WERI-Rb-1 (cell line): ENCODE measurements around the gene ARL16.

Experiments used
- DNase-seq: peaks from one replicate; pipeline ENCODE4 v3.0.0-alpha.2; 2020
- H3K27ac ChIP-seq: fragments of 250-450 bp; sonication (Bioruptor Pico); 2 replicates; pipeline ENCODE4 v1.5.1; 2020; ENCODE audit warnings: mild to moderate bottlenecking, moderate library complexity
- H3K27me3 ChIP-seq: fragments of 250-450 bp; sonication (Bioruptor Pico); 2 replicates; pipeline ENCODE4 v1.5.1; 2021; ENCODE audit warnings: mild to moderate bottlenecking, low read depth, moderate library complexity; ENCODE audit not compliant: insufficient read depth, severe bottlenecking
- H3K36me3 ChIP-seq: fragments of 250-450 bp; sonication (Bioruptor Pico); 2 replicates; pipeline ENCODE4 v1.5.1; 2020; ENCODE audit warnings: mild to moderate bottlenecking, moderate library complexity
- H3K4me3 ChIP-seq: 2 replicates; pipeline ENCODE4 v1.5.1; 2011; ENCODE audit warnings: low read depth, mild to moderate bottlenecking, control low read depth, low read length
- H3K9me3 ChIP-seq: fragments of 250-450 bp; sonication (Bioruptor Pico); 2 replicates; pipeline ENCODE4 v1.5.1; 2021; ENCODE audit warnings: mild to moderate bottlenecking, moderate library complexity; ENCODE audit not compliant: severe bottlenecking
- TF ChIP-seq, protein P1 (sequence below): IDR thresholded peaks from 2 replicates; pipeline ENCODE4 v1.5.1; 2011; ENCODE audit warnings: low read depth, mild to moderate bottlenecking, control low read depth, inconsistent platforms, low read length

The ARL16 gene

DNA sequence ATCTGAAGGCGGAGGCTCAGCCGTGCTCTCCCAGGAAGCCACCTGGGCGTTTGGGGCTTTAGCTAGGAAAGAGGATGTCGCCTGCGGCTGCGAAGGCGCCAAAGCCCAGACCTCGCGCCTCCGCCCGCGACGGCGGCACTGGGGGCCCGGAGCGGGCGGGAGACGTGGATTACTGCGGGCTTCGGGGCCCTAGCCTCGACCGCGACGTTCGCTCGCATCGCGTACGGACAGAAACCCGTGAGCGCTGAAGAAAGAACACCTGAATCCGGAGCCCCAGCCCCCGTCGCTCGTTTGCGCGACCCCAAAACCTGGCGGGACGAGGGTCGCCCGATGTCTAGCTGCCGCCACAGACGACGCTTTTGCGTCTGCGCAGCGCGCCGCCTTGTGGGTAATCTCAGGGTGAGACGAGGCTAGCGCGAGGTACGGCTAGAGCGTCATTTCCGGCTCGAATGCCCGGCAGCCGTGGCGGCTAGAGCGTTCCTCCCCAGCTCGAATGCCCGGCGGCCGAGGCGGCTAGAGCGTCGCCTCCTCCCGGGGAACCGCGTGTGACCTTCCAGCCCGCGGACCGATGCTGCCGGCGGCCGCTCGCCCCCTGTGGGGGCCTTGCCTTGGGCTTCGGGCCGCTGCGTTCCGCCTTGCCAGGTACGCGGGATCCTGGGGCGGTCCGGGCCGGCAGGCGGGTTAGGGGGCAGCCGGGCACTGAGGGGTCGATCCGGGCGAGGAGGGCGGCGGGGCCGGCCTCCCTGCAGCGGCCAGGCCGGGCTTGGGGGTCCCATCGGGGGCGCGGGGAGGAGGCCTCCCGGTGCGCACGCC, 19.5 kb upstream of the ARL16 start, which contains the start of gene MRPL12:
TSS of gene MRPL12 (plus strand) at position 434 of the 813 bp plus-strand sequence. CDS start at position 569, 135 bp downstream.
- peaks cover 95% of the 10 kb centered on the region for H3K36me3 ChIP-seq
- TF ChIP-seq, protein P1, sequence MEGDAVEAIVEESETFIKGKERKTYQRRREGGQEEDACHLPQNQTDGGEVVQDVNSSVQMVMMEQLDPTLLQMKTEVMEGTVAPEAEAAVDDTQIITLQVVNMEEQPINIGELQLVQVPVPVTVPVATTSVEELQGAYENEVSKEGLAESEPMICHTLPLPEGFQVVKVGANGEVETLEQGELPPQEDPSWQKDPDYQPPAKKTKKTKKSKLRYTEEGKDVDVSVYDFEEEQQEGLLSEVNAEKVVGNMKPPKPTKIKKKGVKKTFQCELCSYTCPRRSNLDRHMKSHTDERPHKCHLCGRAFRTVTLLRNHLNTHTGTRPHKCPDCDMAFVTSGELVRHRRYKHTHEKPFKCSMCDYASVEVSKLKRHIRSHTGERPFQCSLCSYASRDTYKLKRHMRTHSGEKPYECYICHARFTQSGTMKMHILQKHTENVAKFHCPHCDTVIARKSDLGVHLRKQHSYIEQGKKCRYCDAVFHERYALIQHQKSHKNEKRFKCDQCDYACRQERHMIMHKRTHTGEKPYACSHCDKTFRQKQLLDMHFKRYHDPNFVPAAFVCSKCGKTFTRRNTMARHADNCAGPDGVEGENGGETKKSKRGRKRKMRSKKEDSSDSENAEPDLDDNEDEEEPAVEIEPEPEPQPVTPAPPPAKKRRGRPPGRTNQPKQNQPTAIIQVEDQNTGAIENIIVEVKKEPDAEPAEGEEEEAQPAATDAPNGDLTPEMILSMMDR = peak; percentile 26; the same call in 1 of the 2 replicates

DNA sequence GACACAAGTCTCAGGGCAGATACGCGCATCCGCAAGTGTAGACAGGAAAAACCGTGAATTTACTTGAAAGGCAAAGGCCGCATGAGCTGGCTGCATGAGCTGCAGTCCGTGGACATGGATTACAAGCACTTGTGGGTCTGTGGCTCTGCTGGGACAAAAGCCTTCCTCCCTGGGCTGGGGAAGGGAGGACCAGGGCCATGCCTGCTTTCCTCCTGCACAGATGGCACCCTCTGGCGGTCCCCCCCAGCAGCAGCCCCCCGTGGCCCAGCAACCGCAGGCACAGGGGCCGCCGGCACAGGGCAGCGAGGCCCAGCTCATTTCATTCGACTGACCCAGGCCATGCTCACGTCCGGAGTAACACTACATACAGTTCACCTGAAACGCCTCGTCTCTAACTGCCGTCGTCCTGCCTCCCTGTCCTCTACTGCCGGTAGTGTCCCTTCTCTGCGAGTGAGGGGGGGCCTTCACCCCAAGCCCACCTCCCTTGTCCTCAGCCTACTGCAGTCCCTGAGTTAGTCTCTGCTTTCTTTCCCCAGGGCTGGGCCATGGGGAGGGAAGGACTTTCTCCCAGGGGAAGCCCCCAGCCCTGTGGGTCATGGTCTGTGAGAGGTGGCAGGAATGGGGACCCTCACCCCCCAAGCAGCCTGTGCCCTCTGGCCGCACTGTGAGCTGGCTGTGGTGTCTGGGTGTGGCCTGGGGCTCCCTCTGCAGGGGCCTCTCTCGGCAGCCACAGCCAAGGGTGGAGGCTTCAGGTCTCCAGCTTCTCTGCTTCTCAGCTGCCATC, 17.9 kb upstream of the ARL16 start:
- TF ChIP-seq, protein P1 = peak; percentile 46
- peak overlapping the region; percentile 68 for H3K4me3 ChIP-seq
- peaks cover 95% of the 10 kb centered on the region for H3K36me3 ChIP-seq
- H3K9me3 ChIP-seq = no peaks in the 10 kb centered on the region
- no peaks in the 10 kb centered on the region for H3K27me3 ChIP-seq
- no peak for DNase-seq
- peak overlapping the region; percentile 97 for H3K27ac ChIP-seq

More for the DNA sequence above, 19.5 kb upstream of the ARL16 start, which contains the start of gene MRPL12:
- Histone ChIP-seq H3K4me3 (peak within 1 kb of the TSS; percentile 68), H3K27ac (peak within 1 kb of the TSS; percentile 97), H3K9me3 (no peaks in the 10 kb centered on the region), H3K27me3 (no peaks in the 10 kb centered on the region)
- DNase-seq = peak; percentile 97

DNA sequence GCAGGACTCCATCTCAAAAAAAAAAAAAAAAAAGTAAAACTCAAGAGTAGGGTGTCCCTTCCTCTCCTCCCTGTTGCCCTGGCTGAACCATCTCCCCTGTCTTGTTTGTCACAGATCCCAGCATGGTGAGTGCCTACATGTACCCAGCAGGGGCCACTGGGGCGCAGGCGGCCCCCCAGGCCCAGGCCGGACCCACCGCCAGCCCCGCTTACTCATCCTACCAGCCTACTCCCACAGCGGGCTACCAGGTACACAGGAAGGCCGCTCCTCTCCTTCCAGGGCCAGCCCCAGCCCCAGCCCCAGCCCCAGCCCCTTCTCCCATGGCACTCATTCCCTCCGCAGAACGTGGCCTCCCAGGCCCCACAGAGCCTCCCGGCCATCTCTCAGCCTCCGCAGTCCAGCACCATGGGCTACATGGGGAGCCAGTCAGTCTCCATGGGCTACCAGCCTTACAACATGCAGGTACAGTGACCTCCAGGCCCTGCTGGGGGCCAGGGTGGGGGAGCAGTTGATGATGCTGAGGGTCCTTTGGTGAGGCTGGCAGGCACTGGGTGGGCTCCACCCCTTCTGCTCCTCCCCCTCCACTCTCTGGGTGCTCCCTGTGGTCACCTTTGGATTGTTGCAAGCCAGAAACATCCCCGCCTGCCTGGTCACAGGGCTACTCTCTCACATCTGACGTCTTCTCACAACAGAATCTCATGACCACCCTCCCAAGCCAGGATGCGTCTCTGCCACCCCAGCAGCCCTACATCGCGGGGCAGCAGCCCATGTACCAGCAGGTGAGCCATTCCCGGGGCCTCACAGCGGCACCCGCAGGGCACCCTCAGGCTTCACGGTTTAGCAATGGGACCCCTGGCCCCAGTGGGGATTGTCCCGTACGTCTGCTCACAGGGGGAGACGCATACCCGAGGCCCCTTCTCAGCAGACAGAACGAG, 17.0 kb upstream of the ARL16 start:
- H3K27ac ChIP-seq = peak overlapping the region; percentile 97; the same call in 1 of the 2 replicates
- H3K36me3 ChIP-seq = peaks cover 95% of the 10 kb centered on the region
- H3K27me3 ChIP-seq = no peaks in the 10 kb centered on the region
- no peak overlapping the region for H3K4me3 ChIP-seq
- DNase-seq = no peak
- TF ChIP-seq, protein P1 = no peak
- H3K9me3 ChIP-seq = no peaks in the 10 kb centered on the region

DNA sequence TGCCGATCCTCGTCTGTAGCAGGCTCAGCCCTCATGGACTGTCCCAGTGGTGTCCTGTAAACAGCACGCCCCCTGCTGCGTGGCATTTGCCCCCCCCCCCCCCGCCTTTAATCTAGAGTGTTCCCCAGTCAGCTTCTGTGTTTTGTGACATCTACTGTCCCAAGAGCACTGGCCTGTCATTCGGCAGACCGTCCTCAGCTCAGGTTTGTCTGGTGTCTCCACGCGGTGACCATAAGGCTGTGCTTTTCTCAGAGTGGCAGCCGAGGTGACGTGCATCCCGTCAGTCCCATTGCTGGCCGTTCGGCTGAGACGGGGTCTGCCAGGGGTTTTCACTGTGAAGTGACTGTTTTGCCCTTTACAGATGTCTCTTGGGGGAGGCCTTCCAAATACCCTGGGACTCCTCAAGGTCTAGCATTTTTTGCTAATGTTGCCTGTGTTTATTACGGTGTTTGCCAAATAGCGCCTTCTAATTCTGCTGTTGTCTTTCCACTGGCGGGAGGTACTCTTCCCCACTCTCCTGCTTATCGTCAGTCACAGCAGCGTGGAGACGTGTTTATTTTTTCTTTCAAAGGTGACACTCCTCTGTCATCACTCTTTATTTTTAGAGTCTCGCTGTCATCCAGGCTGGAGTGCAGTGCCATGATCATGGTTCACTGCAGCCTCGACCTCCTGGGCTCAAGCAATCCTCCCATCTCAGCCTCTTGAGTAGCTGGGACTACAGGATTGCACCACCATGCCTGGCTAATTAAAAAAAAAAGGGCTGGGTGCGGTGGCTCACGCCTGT, 13.9 kb upstream of the ARL16 start:
- DNase-seq = no peak
- Histone ChIP-seq H3K9me3 (no peaks in the 10 kb centered on the region), H3K27me3 (no peaks in the 10 kb centered on the region), H3K36me3 (peaks cover 96% of the 10 kb centered on the region), H3K4me3 (no peak overlapping the region), H3K27ac (no peak overlapping the region)
- TF ChIP-seq, protein P1 = no peak
